ENCODE data around the gene PTPRM.

Gene PTPRM

GRCh38 chr18:7974200-7974874 lies 407.2 kb downstream of the PTPRM start:
- no peak for DNase-seq

- no peak for DNase-seq
Measured at GRCh38 chr18:7977897-7978296, 410.8 kb downstream of the PTPRM start.

GRCh38 chr18:7978834-7979233 lies 411.7 kb downstream of the PTPRM start:
- no peak for DNase-seq

GRCh38 chr18:7979714-7980113 lies 412.6 kb downstream of the PTPRM start:
- no peak for DNase-seq

DNA sequence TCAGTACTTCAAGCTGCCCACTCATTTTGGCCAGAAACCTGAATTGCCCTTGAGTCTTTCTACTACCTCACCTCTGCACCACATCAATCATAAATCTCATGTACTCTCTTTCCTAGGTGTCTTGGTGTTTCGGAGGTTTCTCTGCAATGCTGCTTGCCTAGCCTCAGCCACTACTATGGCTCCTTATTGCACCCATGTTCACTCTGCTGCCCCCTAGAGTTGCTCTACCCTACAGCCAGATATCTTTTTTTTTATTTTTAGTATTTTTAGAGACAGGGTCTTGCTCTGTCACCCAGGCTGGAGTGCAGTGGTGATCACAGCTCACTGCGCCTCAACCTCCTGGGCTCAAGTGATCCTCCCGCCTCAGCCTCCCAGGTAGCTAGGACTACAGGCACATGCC lies 413.0 kb downstream of the PTPRM start:
- no peak for DNase-seq

- no peak for DNase-seq
Measured at GRCh38 chr18:7980656-7981055, 413.5 kb downstream of the PTPRM start.

DNA sequence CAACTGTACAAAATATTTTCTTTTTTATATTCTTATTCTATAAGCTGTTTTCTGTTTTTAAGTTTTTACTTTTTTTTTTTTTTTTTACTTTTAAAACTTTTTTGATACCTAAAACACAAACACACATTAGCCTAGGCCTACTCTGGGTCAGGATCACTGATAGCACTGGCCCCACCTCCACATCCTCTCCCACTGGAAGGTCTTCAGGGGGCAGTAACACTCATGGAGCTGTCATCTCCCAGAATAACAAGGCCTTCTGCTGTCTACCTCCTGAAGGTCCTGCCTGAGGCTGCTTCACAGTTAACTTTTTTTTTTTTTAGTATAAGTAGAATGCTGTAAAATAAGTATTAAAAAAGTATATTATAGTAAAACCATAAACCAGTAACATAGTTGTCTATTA lies 415.1 kb downstream of the PTPRM start:
- DNase-seq = no peak

DNA sequence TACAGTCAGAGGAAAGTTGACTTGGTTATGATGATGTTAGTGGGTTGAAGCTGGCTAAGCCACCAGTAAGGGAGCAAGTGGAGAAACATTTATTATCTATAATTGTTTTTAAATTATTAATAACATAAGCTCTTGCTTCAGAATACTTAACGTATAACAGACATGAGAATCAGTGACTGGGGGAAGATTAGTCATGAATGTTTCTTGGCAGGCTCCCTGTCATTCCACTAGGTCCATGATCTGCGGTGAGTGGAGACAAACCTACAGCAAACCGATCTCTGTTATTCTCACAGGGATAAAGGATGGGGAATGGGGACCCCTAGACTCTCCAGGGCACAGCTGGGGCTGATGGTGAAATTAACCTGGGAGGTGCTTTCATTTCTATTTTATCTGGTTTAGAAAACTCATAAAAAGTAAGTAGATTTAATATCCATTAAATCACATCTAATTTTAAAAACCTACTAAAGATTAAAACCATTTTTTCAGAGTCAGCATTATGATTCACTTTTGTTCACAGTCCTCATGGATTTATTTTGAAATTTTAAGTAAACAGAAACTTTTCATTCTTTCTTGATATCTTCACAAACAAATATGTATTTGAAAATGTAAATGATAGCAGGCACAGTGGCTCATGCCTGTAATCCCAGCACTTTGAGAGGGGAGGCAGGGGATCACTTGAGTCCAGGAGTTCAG lies 420.3 kb downstream of the PTPRM start:
- no peak for DNase-seq

DNA sequence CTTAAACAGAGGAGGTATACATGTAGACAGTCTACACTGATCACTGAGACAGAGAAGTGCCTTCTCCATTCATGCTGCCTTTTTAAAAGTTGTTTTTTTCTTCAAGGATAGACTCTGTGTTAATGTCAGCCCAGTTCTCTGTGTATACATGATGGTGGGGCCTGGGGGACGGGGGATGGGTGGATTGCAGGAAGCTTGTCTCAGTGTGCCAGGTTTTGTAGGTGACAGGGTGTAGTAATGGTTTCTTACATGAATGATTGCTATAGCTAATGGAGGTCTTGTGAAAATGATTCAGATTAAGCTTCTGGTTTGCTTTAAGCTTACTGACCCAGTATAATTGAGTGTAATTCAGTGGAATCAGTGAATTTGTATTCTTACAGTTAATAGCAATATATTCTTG lies 423.6 kb downstream of the PTPRM start:
- no peak for DNase-seq

DNA sequence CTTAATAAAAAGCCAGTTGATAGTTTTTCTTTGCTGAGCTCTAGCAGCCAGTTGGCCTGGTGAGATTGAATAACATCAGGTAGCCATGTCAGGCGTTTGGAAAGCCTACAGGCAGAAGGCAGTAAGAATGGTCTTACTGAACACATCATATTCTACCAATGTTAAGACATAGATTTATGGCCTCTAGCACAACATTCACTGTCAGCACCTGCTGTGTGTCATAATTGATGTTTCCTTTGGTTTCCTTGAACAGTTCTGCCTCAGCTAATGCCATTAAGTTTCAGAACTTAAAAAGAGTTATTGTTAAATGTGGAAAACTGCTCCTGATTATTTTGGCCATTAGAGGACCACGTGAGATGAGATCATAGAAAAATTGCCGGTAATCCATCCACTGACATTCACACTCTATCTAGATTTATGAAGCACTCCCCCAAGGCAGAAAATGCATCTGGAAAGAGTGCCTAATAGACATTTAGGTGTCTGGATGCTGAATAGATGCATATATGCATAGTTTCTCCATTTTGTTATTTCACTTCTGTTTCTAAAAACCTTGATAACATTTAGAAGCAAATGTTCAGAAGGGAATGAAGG lies 434.7 kb downstream of the PTPRM start:
- no peak for DNase-seq

- no peak for DNase-seq
Measured at GRCh38 chr18:8003878-8004675, 437.0 kb downstream of the PTPRM start.

- no peak for DNase-seq
Measured at GRCh38 chr18:8004792-8005191, 437.7 kb downstream of the PTPRM start.

DNA sequence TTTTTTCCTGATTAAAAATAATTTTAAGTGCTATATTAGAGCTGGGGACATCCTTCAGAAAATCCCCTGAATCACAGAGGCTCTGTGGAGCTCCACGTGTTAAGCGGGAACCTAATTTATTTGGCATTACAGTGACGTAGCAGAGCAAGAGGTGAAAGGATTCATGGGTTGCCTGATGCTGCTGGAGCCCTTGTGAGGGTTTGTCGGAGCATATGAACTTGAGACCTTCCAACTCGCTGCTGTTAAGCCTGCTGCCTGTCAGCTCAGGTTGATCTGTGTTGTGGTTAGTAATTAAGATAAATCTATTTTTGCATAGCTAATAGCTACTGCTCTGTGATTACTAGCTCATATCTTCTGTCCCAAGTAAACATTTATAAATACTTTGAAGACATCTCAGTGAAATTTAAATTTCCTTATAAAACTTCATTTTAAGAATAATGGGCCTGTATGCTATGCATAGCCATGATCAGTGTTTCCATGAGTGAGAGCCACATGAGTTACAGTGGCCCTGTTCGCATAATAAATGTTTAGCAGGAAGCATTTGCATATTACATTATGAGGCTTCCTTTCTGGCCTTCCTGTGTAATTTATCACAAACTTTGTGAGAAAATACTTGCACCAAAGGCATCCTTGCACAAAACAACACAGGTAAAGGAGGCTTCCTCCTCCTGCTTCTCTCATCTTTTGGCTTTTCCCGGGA lies 438.9 kb downstream of the PTPRM start:
- DNase-seq = no peak

- no peak for DNase-seq
Measured at GRCh38 chr18:8006979-8007378, 439.9 kb downstream of the PTPRM start.

DNA sequence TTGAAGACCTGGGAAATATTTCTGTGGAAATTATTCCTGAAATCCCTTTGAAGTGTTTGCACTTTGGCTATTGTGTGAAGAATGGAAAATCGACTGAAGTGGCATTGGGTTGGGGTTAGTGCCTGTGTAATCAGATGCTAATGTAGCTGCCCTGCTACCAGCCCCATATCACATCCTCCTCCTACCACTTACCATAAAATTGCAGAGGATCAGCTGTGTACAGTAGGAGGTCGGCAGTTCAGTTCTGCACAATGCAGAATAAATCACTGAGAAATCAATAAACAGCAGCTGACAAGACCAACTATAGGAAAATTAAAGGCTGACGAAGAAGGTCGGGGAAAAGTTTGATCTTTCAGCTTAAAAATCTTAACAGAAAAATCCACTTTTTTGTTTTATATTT lies 440.9 kb downstream of the PTPRM start:
- DNase-seq = no peak

DNA sequence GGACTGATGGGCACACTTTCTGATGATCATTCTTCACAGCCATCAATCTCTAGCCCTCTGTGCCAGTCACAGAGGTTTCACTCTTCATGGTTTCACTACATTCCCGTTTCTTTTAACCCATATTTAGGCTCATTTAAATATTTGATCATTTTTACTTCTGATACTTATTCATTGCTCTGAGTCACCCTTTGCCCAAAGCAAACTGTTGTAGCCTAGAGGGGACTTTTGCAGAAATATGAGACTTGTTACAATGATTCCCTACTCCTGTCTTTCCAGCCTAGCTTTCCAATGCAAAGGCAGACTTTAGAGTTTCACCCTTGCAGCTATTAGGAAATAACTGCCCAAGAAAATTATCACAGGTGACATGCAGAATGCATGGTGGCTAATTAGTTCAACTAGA lies 444.2 kb downstream of the PTPRM start:
- DNase-seq = no peak

DNA sequence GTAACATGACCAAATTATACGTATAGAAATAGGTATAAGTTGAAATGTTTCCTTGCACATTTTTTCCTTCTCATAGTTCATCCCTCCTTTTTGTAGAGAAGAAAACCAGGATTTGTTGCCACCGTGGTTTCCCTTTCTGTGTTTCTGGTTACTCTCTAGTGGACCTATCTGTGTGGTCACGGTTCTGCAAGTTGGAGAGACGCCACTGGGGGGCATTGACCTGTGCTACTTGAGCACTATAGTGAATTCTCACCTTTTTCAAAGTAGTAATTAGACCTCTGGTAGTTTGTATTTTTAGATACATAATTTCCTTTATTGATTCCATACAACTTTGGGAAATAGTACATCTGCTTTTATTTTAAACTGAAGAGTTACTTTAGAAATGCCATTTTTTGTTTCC lies 444.8 kb downstream of the PTPRM start:
- no peak for DNase-seq

DNA sequence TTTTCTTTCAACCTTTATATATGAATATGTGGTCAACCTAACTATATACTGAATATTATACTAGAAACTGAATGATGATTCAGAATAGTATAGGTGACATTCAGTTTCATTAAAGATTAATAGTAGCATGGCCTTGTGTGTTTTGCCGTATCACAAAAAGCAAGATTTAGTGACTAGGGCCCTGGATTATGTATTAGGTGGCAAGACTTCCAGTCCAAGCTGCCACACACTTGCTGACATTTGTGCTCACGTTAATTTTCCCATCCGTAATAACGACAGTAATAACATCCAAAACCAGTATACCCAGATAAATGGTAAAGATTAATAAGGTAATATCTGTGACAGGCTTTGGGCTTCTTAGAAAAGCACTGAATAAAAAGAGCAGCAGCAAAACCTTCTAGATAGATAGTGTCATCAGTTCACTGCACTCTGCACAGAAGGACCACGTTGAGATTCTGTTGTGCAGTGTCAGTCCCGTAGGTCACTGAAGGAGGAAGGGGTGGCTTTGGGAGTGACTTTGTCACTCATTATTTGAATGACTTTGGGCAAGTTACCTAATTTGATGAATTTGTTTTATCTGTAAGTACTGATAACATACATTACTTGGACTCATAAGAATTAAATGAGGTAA lies 451.7 kb downstream of the PTPRM start:
- no peak for DNase-seq

GRCh38 chr18:8019600-8019999 lies 452.5 kb downstream of the PTPRM start:
- DNase-seq = no peak

GRCh38 chr18:8020132-8020846 lies 453.2 kb downstream of the PTPRM start:
- DNase-seq = no peak

DNA sequence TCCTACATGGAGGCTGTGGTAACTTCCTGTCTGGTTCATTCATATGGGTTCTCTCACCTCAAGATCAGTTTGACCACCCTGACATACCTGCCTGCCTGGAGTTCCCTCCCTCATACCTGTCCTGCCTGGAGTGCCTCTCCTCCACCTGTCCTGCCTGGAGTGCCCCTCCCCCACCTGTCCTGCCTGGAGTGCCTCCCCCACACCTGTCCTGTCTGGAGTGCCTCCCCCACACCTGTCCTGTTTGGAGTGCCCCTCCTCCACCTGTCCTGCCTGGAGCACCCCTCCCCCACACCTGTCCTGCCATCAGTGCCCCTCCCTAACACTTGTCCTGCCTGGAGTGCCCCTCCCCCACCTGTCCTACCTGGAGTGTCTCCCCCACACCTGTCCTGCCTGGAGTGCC lies 461.9 kb downstream of the PTPRM start:
- no peak for DNase-seq

DNA sequence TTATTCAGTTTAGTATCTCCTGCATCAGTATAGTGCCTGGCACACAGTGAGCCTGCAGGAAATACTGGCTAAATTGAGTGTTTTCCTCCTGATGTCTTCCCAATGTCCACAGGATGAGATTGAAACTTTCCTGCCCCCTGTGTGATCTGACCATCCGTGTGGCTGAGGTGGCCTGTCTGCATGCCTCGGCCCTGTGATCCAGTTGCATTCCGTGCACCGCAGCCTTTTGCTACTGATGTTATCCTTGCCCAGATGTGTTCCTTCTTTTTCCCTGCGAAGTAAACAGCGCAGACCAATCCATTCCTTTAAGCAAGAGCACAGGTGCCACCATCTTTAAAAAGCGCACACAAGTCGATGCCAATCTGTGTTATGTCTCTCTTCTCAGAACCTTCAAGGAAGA lies 462.6 kb downstream of the PTPRM start:
- DNase-seq = no peak
